H1 (cell line): Measurements from ENCODE around the gene AQP12A. TPM values are rescaled to one million over a fixed set of nuclear protein-coding genes. Genes with fewer than 3 reads are reported as not detected.

Experiments
- EZH2 ChIP-seq: fragments of 200-600 bp; sonication (generic); IDR thresholded peaks from 2 replicates; pipeline ENCODE4 v1.7.1; 2012; ENCODE audit warnings: low read depth, mild to moderate bottlenecking, moderate library complexity, low read length, inconsistent platforms; ENCODE audit not compliant: severe bottlenecking
- GABPA ChIP-seq: IDR thresholded peaks from 2 replicates; pipeline ENCODE4 v1.6.1; 2011; ENCODE audit warnings: mild to moderate bottlenecking, low read length, moderate library complexity, borderline replicate concordance; ENCODE audit not compliant: insufficient read depth
- JUND ChIP-seq: IDR thresholded peaks from 2 replicates; pipeline ENCODE4 v1.6.1; 2011; ENCODE audit warnings: mild to moderate bottlenecking, improper control_type of control experiment, low read length
- KDM1A ChIP-seq: fragments of 200-600, 300-600 bp; sonication (generic); IDR thresholded peaks from 2 replicates; pipeline ENCODE4 v1.7.1; 2016; ENCODE audit warnings: mild to moderate bottlenecking, low read length, borderline replicate concordance
- RFX5 ChIP-seq: IDR thresholded peaks from 2 replicates; pipeline ENCODE4 v1.6.1; 2011; ENCODE audit warnings: low read depth, low read length, improper control_type of control experiment, borderline replicate concordance
- RNF2 ChIP-seq: fragments of 200-900, 300-1000 bp; sonication (generic); IDR thresholded peaks from 2 replicates; pipeline ENCODE4 v1.7.1; 2016; ENCODE audit warnings: borderline replicate concordance, low read depth, mild to moderate bottlenecking, antibody characterized with exemption, low read length; ENCODE audit not compliant: poor library complexity, severe bottlenecking; ENCODE audit errors: missing control alignments
- SP4 ChIP-seq: IDR thresholded peaks from 2 replicates; pipeline ENCODE4 v1.6.1; 2012; ENCODE audit warnings: low read length, inconsistent platforms
- polyA plus RNA-seq, 7 experiments: library from polyadenylated mRNA; depleted of rRNA in 3 of 7; stranded (reverse) in 5 of 7; unstranded in 2 of 7; fragments of >200 nt in 5 of 7; fragments of 200-250 nt in 2 of 7; gene quantifications; 1 replicate in 5 of 7; 2 replicates in 1 of 7; 4 replicates in 1 of 7; pipeline versions ENCODE4 v1.2.1 to v1.2.3, GENCODE V29; 2011 to 2013; ENCODE audit warnings: missing spikeins in 2 of 7, mixed read lengths in 2 of 7
- total RNA-seq: library from RNA; stranded (reverse); fragmentation: NEBNext Ultra II Directional; extraction: Animal tissue kit (Norgen Biotek cat#: 25700); gene quantifications from 2 replicates; pipeline ENCODE4 v1.2.1, GENCODE V29; 2021
- TF ChIP-seq, protein P1 (sequence below): IDR thresholded peaks from 2 replicates; pipeline ENCODE4 v1.6.1; 2012; ENCODE audit warnings: inconsistent platforms

The AQP12A gene
- total and polyA plus RNA-seq, 2 of the 8 experiments (the other 6 are each of a cell fraction or from before 2014, with no cell fraction given): not detected

- TF ChIP-seq RNF2 (no peak), KDM1A (no peak), EZH2 (no peak), SP4 (no peak), JUND (no peak), RFX5 (no peak), GABPA (no peak)
- TF ChIP-seq, protein P1, sequence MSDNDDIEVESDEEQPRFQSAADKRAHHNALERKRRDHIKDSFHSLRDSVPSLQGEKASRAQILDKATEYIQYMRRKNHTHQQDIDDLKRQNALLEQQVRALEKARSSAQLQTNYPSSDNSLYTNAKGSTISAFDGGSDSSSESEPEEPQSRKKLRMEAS: no peak
These were observed 20.7 kb upstream of the AQP12A start (continued) for GRCh38 chr2:240670950-240671349.
